GM12878 (cell line): ENCODE results near the gene CCN2. TPM values are rescaled to one million over a fixed set of nuclear protein-coding genes. Genes with fewer than 3 reads are reported as not detected.

Source experiments
- ATAC-seq: fragments of 200-7000 bp; cut with Tn5 transposase; 3 replicates; pipeline ENCODE4 v1.9.1; 2020; ENCODE audit warnings: mild to moderate bottlenecking, moderate library complexity
- BruUV-seq: library from RNA; stranded (reverse); fragments of 400-500 nt; replicated peaks from 2 replicates; lab custom pipeline; 2021; lab: Mats Ljungman, UMichigan
- CTCF ChIA-PET: fragments of 300-600 bp; sonication (Branson Sonifier 250); formaldehyde crosslinking; extraction: SDS; loops from one replicate; lab custom pipeline; 2021; ENCODE audit warnings: inconsistent platforms; lab: Yijun Ruan, JAX
- POLR2A ChIA-PET: fragments of 350-600 bp; formaldehyde crosslinking; extraction: SDS; loops from one replicate; lab custom pipeline; 2021; ENCODE audit warnings: inconsistent platforms; lab: Charles Lee
- RAD21 ChIA-PET: fragments of 300-600 bp; sonication (Branson Sonifier 250); formaldehyde crosslinking; loops from one replicate; lab custom pipeline; 2023; ENCODE audit warnings: antibody characterized with exemption; ENCODE audit not compliant: unreplicated experiment; lab: Charles Lee
- SMC1A ChIA-PET: fragments of 300-600 bp; sonication (Branson Sonifier 250); formaldehyde crosslinking; loops from one replicate; lab custom pipeline; 2023; ENCODE audit not compliant: unreplicated experiment, uncharacterized antibody; lab: Charles Lee
- DNase-seq: peaks from one replicate; pipeline ENCODE4 v3.0.0-alpha.2; 2011; ENCODE audit warnings: low read depth, low spot score
- FAIRE-seq: peaks from 3 replicates; lab custom pipeline; 2011; peaks lifted over from hg19 to GRCh38; lab: Jason Lieb, UNC
- H2AFZ ChIP-seq: 2 replicates; pipeline ENCODE4 v1.6.0; 2011; ENCODE audit warnings: low read depth, low read length, control low read depth; ENCODE audit not compliant: control insufficient read depth
- H3K27ac ChIP-seq: 2 replicates; pipeline ENCODE4 v1.5.1; 2011; ENCODE audit warnings: control low read depth; ENCODE audit not compliant: control insufficient read depth, insufficient read depth
- H3K27me3 ChIP-seq, 2 experiments: replicated peaks in 1 of 2; 2 replicates each; pipeline versions ENCODE4 v1.6.0 to v1.6.1; 2011; ENCODE audit warnings: low read length in 1 of 2; ENCODE audit not compliant: control insufficient read depth in 2 of 2, insufficient read depth in 2 of 2
- H3K36me3 ChIP-seq, 2 experiments: 2 replicates each; pipeline ENCODE4 v1.5.1; 2011; ENCODE audit warnings: low read length in 1 of 2; ENCODE audit not compliant: control insufficient read depth in 2 of 2, insufficient read depth in 2 of 2
- H3K4me1 ChIP-seq: 2 replicates; pipeline ENCODE4 v1.6.1; 2011; ENCODE audit warnings: mild to moderate bottlenecking, low read length, moderate library complexity, mixed read lengths; ENCODE audit not compliant: control insufficient read depth, insufficient read depth
- H3K4me2 ChIP-seq: 2 replicates; pipeline ENCODE4 v1.6.0; 2011; ENCODE audit warnings: control low read depth; ENCODE audit not compliant: control insufficient read depth, insufficient read depth
- H3K4me3 ChIP-seq: fragments of 200-600 bp; sonication (generic); 2 replicates; pipeline ENCODE4 v1.5.1; 2016
- H3K79me2 ChIP-seq: 2 replicates; pipeline ENCODE4 v1.6.0; 2011; ENCODE audit warnings: low read length; ENCODE audit not compliant: control insufficient read depth, insufficient read depth
- H3K9ac ChIP-seq: 2 replicates; pipeline ENCODE4 v1.8.0; 2011; ENCODE audit warnings: low read length, control low read depth, mixed read lengths; ENCODE audit not compliant: control insufficient read depth, insufficient read depth
- H3K9me3 ChIP-seq: replicated peaks from 3 replicates; pipeline ENCODE4 v1.5.1; 2011; ENCODE audit warnings: mild to moderate bottlenecking, low read length; ENCODE audit not compliant: control insufficient read depth, insufficient read depth
- H4K20me1 ChIP-seq: 2 replicates; pipeline ENCODE4 v1.6.0; 2011; ENCODE audit not compliant: control insufficient read depth, insufficient read depth
- BCL11A ChIP-seq: IDR thresholded peaks from 2 replicates; pipeline ENCODE4 v1.6.1; 2011; ENCODE audit warnings: low read depth, low read length
- BRCA1 ChIP-seq: IDR thresholded peaks from 2 replicates; pipeline ENCODE4 v1.6.1; 2011; ENCODE audit warnings: low read depth, low read length, improper control_type of control experiment
- E2F4 ChIP-seq: IDR thresholded peaks from 2 replicates; pipeline ENCODE4 v1.6.1; 2012; ENCODE audit warnings: low read depth, low read length, improper control_type of control experiment
- ETV6 ChIP-seq, 2 experiments: fragments of 450-650 bp in 1 of 2; IDR thresholded peaks in 1 of 2; conservative IDR thresholded peaks in 1 of 2; 2 replicates each; pipeline ENCODE4 v1.6.1; 2014; ENCODE audit warnings: antibody characterized with exemption in 1 of 2, borderline replicate concordance in 1 of 2, low read depth in 1 of 2, mild to moderate bottlenecking in 1 of 2, moderate library complexity in 1 of 2
- PML ChIP-seq: IDR thresholded peaks from 2 replicates; pipeline ENCODE4 v1.6.1; 2012; ENCODE audit warnings: low read length, inconsistent platforms
- POLR2AphosphoS5 ChIP-seq: IDR thresholded peaks from 2 replicates; pipeline ENCODE4 v1.6.1; 2011; ENCODE audit warnings: mild to moderate bottlenecking, low read length, inconsistent platforms
- RELA ChIP-seq: fragments of 450-650 bp; IDR thresholded peaks from 2 replicates; pipeline ENCODE4 v1.8.0; 2014; ENCODE audit warnings: borderline replicate concordance; ENCODE audit not compliant: partially characterized antibody
- TAF1 ChIP-seq: IDR thresholded peaks from 2 replicates; pipeline ENCODE4 v1.6.1; 2011; ENCODE audit warnings: mild to moderate bottlenecking, low read depth, low read length, borderline replicate concordance
- TCF12 ChIP-seq: IDR thresholded peaks from 2 replicates; pipeline ENCODE4 v1.6.1; 2011; ENCODE audit warnings: low read depth, mild to moderate bottlenecking, low read length
- ZBTB40 ChIP-seq: fragments of 450-650 bp; IDR thresholded peaks from 2 replicates; pipeline ENCODE4 v1.6.1; 2016; ENCODE audit warnings: mild to moderate bottlenecking, moderate library complexity, borderline replicate concordance
- ZNF592 ChIP-seq: fragments of 450-650 bp; IDR thresholded peaks from 2 replicates; pipeline ENCODE4 v1.6.1; 2017; ENCODE audit warnings: mild to moderate bottlenecking, moderate library complexity
- ZSCAN29 ChIP-seq: fragments of 450-650 bp; IDR thresholded peaks from 2 replicates; pipeline ENCODE4 v1.6.1; 2017; ENCODE audit warnings: mild to moderate bottlenecking, moderate library complexity
- WGBS: methylation state at CpG from one replicate; pipeline ENCODE4 v1.1.6; 2016; ENCODE audit warnings: low lambda C conversion rate; ENCODE audit not compliant: insufficient replicate concordance, insufficient coverage; ENCODE audit errors: missing lambda C conversion rate; 5-methylcytosine and 5-hydroxymethylcytosine counted together
- in situ Hi-C: fragments of 300-500 bp; cut with MboI; formaldehyde crosslinking; loops from 9 replicates; pipeline ENCODE4 v1.14.3; 2018; ENCODE audit warnings: mixed read lengths
- intact Hi-C: fragments of 100-400 bp; cut with micrococcal nuclease; formaldehyde crosslinking; loops from one replicate; pipeline ENCODE4 v1.14.2; 2022; ENCODE audit not compliant: unreplicated experiment
- polyA plus RNA-seq, 11 experiments: library from polyadenylated mRNA; depleted of rRNA in 4 of 11; unstranded in 6 of 11; stranded (reverse) in 5 of 11; fragments of >200 nt; fragmentation: Nextera tagmentation in 4 of 11; fragmentation: Illumina TruSeq in 1 of 11; extraction: Ambion mirVana in 4 of 11; extraction: Trizol in 1 of 11; gene quantifications; 1 replicate in 1 of 11; 2 replicates in 10 of 11; pipeline versions ENCODE4 v1.2.1 to v1.2.3, GENCODE V29; 2011 to 2016; ENCODE audit warnings: inconsistent platforms in 2 of 11, missing spikeins in 2 of 11, low read depth in 1 of 11
- total RNA-seq, 4 experiments: library from RNA; depleted of rRNA in 3 of 4; stranded (reverse); fragments of >200 nt in 3 of 4; fragmentation: Illumina TruSeq in 1 of 4; extraction: Trizol in 1 of 4; gene quantifications; 2 replicates each; pipeline versions ENCODE4 v1.2.1 to v1.2.3, GENCODE V29; 2013 to 2021

Gene CCN2
- total and polyA plus RNA-seq, 10 of the 15 experiments (the other 5 are each of a cell fraction or from before 2014, with no cell fraction given) = 0.26 to 0.62 (median 0.44) TPM; not detected in 7

- ATAC-seq (no peak), FAIRE-seq (no peak), DNase-seq (no peak)
- RAD21 ChIA-PET = no interaction called here
- intact Hi-C loops (loop anchor here (5.0 to 10.0 kb wide), 2 partner anchors 244 to 567 kb away; no protein-coding TSS in a partner anchor), in situ Hi-C loops (loop anchor here (5.0 to 10.0 kb wide), 3 partner anchors 223 to 564 kb away; no protein-coding TSS in a partner anchor)
- Histone ChIP-seq H3K36me3 (no peaks in the 10 kb centered on the region), H3K4me2 (no peak overlapping the region), H3K4me1 (no peaks in the 10 kb centered on the region), H3K79me2 (no peaks in the 10 kb centered on the region), H3K9me3 (no peaks in the 10 kb centered on the region; the same call in 2 of the 3 replicates), H2AFZ (no peak overlapping the region), H3K4me3 (no peak overlapping the region), H3K27me3 (peaks cover 0 to 3% of the 10 kb centered on the region in 2 experiments; a peak in 1 of 4 replicates), H4K20me1 (no peaks in the 10 kb centered on the region), H3K27ac (no peak overlapping the region), H3K9ac (no peak overlapping the region)
- WGBS = 15% methylated on average over 6 of the region's 6 CpGs
- CTCF ChIA-PET = interaction anchor here (1.1 to 1.7 kb wide), 5 partner anchors 8 to 300 kb away, joined by 3 to 8 read pairs (median 3); no protein-coding TSS in a partner anchor
- SMC1A ChIA-PET = interaction anchor here (0.9 to 3.4 kb wide), 3 partner anchors 8 to 380 kb away, joined by 3 to 14 read pairs (median 5); no protein-coding TSS in a partner anchor
- POLR2A ChIA-PET = no interaction called here
- no TSS peak for BruUV-seq
- no peak for TF ChIP-seq E2F4
- TF ChIP-seq ETV6 (conservative IDR thresholded peaks at IDR 0.05 in 1 of 2, IDR thresholded peaks at IDR 0.05 in 1 of 2; ENCODE audit: borderline replicate concordance in 1 of 2, low read depth in 1 of 2) = no peak
- TF ChIP-seq ZNF592 = no peak
- no peak for TF ChIP-seq ZBTB40
- TF ChIP-seq RELA = no peak
- no peak for TF ChIP-seq BRCA1
- TF ChIP-seq TCF12 = no peak
- TF ChIP-seq PML = no peak
- TF ChIP-seq BCL11A = no peak
- no peak for TF ChIP-seq POLR2AphosphoS5
- TF ChIP-seq ZSCAN29 = no peak
- no peak for TF ChIP-seq TAF1
Measured at GRCh38 chr6:131917763-131918649, 33.2 kb downstream of the CCN2 start.
